Caco-2 (cell line): ENCODE results near the gene MAP3K9. TPM values are rescaled to one million over a fixed set of nuclear protein-coding genes. Genes with fewer than 3 reads are reported as not detected.
"Not testable (repeated sequence)": the region's sequence is repeated elsewhere in the genome, so short reads cannot be mapped to it uniquely, and the experiment has no call there.

ENCODE experiments used
- BruUV-seq: library from RNA; stranded (reverse); fragments of 400-500 nt; replicated peaks from 2 replicates; lab custom pipeline; 2021; lab: Mats Ljungman, UMichigan
- CTCF ChIA-PET: fragments of 300-600 bp; sonication (Branson Sonifier 250); formaldehyde crosslinking; loops from one replicate; lab custom pipeline; 2022; ENCODE audit warnings: antibody characterized with exemption; lab: Charles Lee
- POLR2A ChIA-PET: fragments of 300-600 bp; sonication (Branson Sonifier 250); formaldehyde crosslinking; loops from one replicate; lab custom pipeline; 2022; ENCODE audit warnings: antibody characterized with exemption; lab: Charles Lee
- DNase-seq, 2 experiments: peaks; one replicate each; pipeline versions ENCODE4 v3.0.0 to v3.0.0-alpha.2; 2020 to 2022
- H3K27me3 ChIP-seq: replicated peaks from 2 replicates; pipeline ENCODE4 v1.6.0; 2011; ENCODE audit warnings: low read length; ENCODE audit not compliant: control insufficient read depth, insufficient read depth
- H3K36me3 ChIP-seq: 2 replicates; pipeline ENCODE4 v1.5.1; 2011; ENCODE audit warnings: low read length; ENCODE audit not compliant: control insufficient read depth, insufficient read depth
- H3K4me1 ChIP-seq: fragments of 250-450 bp; sonication (Bioruptor Pico); 2 replicates; pipeline ENCODE4 v1.5.1; 2020; ENCODE audit warnings: mild to moderate bottlenecking
- H3K4me3 ChIP-seq: 2 replicates; pipeline ENCODE4 v1.5.1; 2011; ENCODE audit warnings: low read depth, mild to moderate bottlenecking, control low read depth, low read length
- H3K9me3 ChIP-seq: fragments of 250-450 bp; sonication (Bioruptor Pico); 2 replicates; pipeline ENCODE4 v1.5.1; 2020; ENCODE audit warnings: mild to moderate bottlenecking, moderate library complexity
- H3K27ac Mint-ChIP-seq: one replicate; pipeline ENCODE4 v1.8.0; 2022; ENCODE audit warnings: mixed read lengths; ENCODE audit not compliant: unreplicated experiment
- H3K27me3 Mint-ChIP-seq: one replicate; pipeline ENCODE4 v1.8.0; 2022; ENCODE audit warnings: mixed read lengths; ENCODE audit not compliant: insufficient read depth, unreplicated experiment
- H3K36me3 Mint-ChIP-seq: one replicate; pipeline ENCODE4 v1.8.0; 2022; ENCODE audit warnings: mild to moderate bottlenecking, mixed read lengths; ENCODE audit not compliant: insufficient read depth, unreplicated experiment
- H3K4me1 Mint-ChIP-seq: one replicate; pipeline ENCODE4 v1.8.0; 2022; ENCODE audit warnings: low read depth, mixed read lengths; ENCODE audit not compliant: unreplicated experiment
- H3K4me3 Mint-ChIP-seq: one replicate; pipeline ENCODE4 v1.8.0; 2022; ENCODE audit warnings: mild to moderate bottlenecking, moderate library complexity, mixed read lengths; ENCODE audit not compliant: unreplicated experiment
- H3K9me3 Mint-ChIP-seq: one replicate; pipeline ENCODE4 v1.8.0; 2022; ENCODE audit warnings: mixed read lengths; ENCODE audit not compliant: unreplicated experiment
- CTCF ChIP-seq, 2 experiments: fragments of 200-600 bp in 1 of 2; IDR thresholded peaks; 1 replicate in 1 of 2; 2 replicates in 1 of 2; pipeline versions ENCODE4 v1.5.1 to v1.8.0; 2011 to 2022; ENCODE audit warnings: antibody characterized with exemption in 1 of 2, control low read depth in 1 of 2, inconsistent platforms in 1 of 2, low read depth in 1 of 2, low read length in 1 of 2, mild to moderate bottlenecking in 1 of 2, moderate library complexity in 1 of 2; ENCODE audit not compliant: insufficient read depth in 1 of 2, severe bottlenecking in 1 of 2, unreplicated experiment in 1 of 2
- intact Hi-C: fragments of 100-400 bp; cut with micrococcal nuclease; formaldehyde crosslinking; loops from one replicate; pipeline ENCODE4 v1.10.0; 2022; ENCODE audit not compliant: unreplicated experiment
- total RNA-seq: library from RNA; stranded (reverse); gene quantifications from 2 replicates; pipeline ENCODE4 v1.2.3, GENCODE V29; 2022

MAP3K9 gene
- total RNA-seq, 1 experiment from 2014 or later, result 19.5 TPM

- H3K4me3 ChIP-seq, result no peak overlapping the region
- H3K27me3 Mint-ChIP-seq, result no peaks in the 10 kb centered on the region
- peaks cover 5% of the 10 kb centered on the region for H3K36me3 Mint-ChIP-seq
- peaks cover 20% of the 10 kb centered on the region for H3K4me1 ChIP-seq
- ChIA-PET CTCF (no interaction called here), POLR2A (no interaction called here)
- peaks cover 8% of the 10 kb centered on the region for H3K4me1 Mint-ChIP-seq
- H3K36me3 ChIP-seq, result no peaks in the 10 kb centered on the region
- DNase-seq, result no peak
- no peak overlapping the region for H3K4me3 Mint-ChIP-seq
- intact Hi-C loops, result no loop called here
- BruUV-seq, result no TSS peak
- H3K9me3 Mint-ChIP-seq, result no peaks in the 10 kb centered on the region
- H3K27me3 ChIP-seq, result no peaks in the 10 kb centered on the region
- no peak for TF ChIP-seq CTCF (IDR thresholded peaks at IDR 0.05; ENCODE audit: insufficient read depth in 1 of 2, low read depth in 1 of 2, low read length in 1 of 2, severe bottlenecking in 1 of 2, unreplicated experiment in 1 of 2)
- H3K27ac Mint-ChIP-seq, result no peak overlapping the region
- no peaks in the 10 kb centered on the region for H3K9me3 ChIP-seq
Measured at GRCh38 chr14:70707138-70708038, 101.9 kb downstream of the MAP3K9 start.

GRCh38 chr14:70706177-70706576 is 103.1 kb downstream of the MAP3K9 start:
- H3K9me3 ChIP-seq, result no peaks in the 10 kb centered on the region
- CTCF ChIA-PET, result no interaction called here
- Mint-ChIP-seq H3K36me3 (peaks cover 5% of the 10 kb centered on the region), H3K9me3 (no peaks in the 10 kb centered on the region), H3K4me1 (peaks cover 8% of the 10 kb centered on the region), H3K4me3 (no peak overlapping the region), H3K27me3 (no peaks in the 10 kb centered on the region), H3K27ac (no peak overlapping the region)
- no peak for DNase-seq
- H3K4me1 ChIP-seq, result peaks cover 20% of the 10 kb centered on the region
- BruUV-seq, result no TSS peak
- POLR2A ChIA-PET, result no interaction called here
- no peaks in the 10 kb centered on the region for H3K27me3 ChIP-seq
- H3K4me3 ChIP-seq, result no peak overlapping the region
- intact Hi-C loops, result no loop called here
- H3K36me3 ChIP-seq, result no peaks in the 10 kb centered on the region
- no peak for TF ChIP-seq CTCF (IDR thresholded peaks at IDR 0.05; ENCODE audit: insufficient read depth in 1 of 2, low read depth in 1 of 2, low read length in 1 of 2, severe bottlenecking in 1 of 2, unreplicated experiment in 1 of 2)

GRCh38 chr14:70704960-70705359 is 104.4 kb downstream of the MAP3K9 start:
- Mint-ChIP-seq H3K9me3 (no peaks in the 10 kb centered on the region), H3K27ac (no peak overlapping the region), H3K36me3 (peaks cover 5% of the 10 kb centered on the region), H3K4me1 (peaks cover 8% of the 10 kb centered on the region), H3K4me3 (no peak overlapping the region), H3K27me3 (no peaks in the 10 kb centered on the region)
- POLR2A ChIA-PET, result no interaction called here
- H3K4me3 ChIP-seq, result no peak overlapping the region
- no peaks in the 10 kb centered on the region for H3K36me3 ChIP-seq
- no peaks in the 10 kb centered on the region for H3K9me3 ChIP-seq
- CTCF ChIA-PET, result no interaction called here
- DNase-seq, result no peak
- no peaks in the 10 kb centered on the region for H3K27me3 ChIP-seq
- peaks cover 16% of the 10 kb centered on the region for H3K4me1 ChIP-seq
- TF ChIP-seq CTCF (IDR thresholded peaks at IDR 0.05; ENCODE audit: insufficient read depth in 1 of 2, low read depth in 1 of 2, low read length in 1 of 2, severe bottlenecking in 1 of 2, unreplicated experiment in 1 of 2), result no peak
- BruUV-seq, result no TSS peak
- intact Hi-C loops, result no loop called here

GRCh38 chr14:70703621-70704168 is 105.6 kb downstream of the MAP3K9 start:
- BruUV-seq, H3K9me3 Mint-ChIP-seq, H3K36me3 Mint-ChIP-seq, POLR2A ChIA-PET, H3K4me1 Mint-ChIP-seq, H3K36me3 ChIP-seq, H3K27me3 ChIP-seq, CTCF ChIA-PET, H3K4me1 ChIP-seq, H3K4me3 ChIP-seq, H3K27ac Mint-ChIP-seq, DNase-seq, intact Hi-C loops, H3K4me3 Mint-ChIP-seq, H3K27me3 Mint-ChIP-seq, H3K9me3 ChIP-seq: not testable (repeated sequence)
